ENCODE results near the gene XRCC3. TPM values are rescaled to one million over a fixed set of nuclear protein-coding genes. Genes with fewer than 3 reads are reported as not detected.

XRCC3 gene
- total RNA-seq, 1 experiment from 2014 or later, result 36.8 TPM

- ATAC-seq (peak; percentile 4; the same call in 1 of the 2 replicates), DNase-seq (ENCODE audit: low read depth, low spot score) (no peak)
- peaks cover 38% of the 10 kb centered on the region for H3K4me1 ChIP-seq (ENCODE audit: control insufficient read depth, insufficient read depth, low read length)
- H3K27me3 ChIP-seq (ENCODE audit: control insufficient read depth, insufficient read depth, low read length), result no peaks in the 10 kb centered on the region
- no peaks in the 10 kb centered on the region for H3K36me3 ChIP-seq (ENCODE audit: control insufficient read depth, insufficient read depth, low read length)
- H3K9me3 ChIP-seq (ENCODE audit: control insufficient read depth, insufficient read depth, low read depth, low read length), result no peaks in the 10 kb centered on the region
- ChIA-PET POLR2A (no interaction called here), CTCF (no interaction called here)
- in situ Hi-C loops (cut with HindIII; ENCODE audit: low pct_unique_long_range_greater_than_20kb, low sequenced_read_pairs), result no loop called here
- TF ChIP-seq POLR2AphosphoS5 (IDR thresholded peaks at IDR 0.05; ENCODE audit: low read depth, low read length), result no peak
- TF ChIP-seq SIN3A (IDR thresholded peaks at IDR 0.05; ENCODE audit: borderline replicate concordance, insufficient read depth, low read depth, low read length), result no peak
- no peak for TF ChIP-seq REST (IDR thresholded peaks at IDR 0.05; ENCODE audit: insufficient read depth in 1 of 2, low read depth in 2 of 2, low read length in 1 of 2)
- TF ChIP-seq, protein P1, sequence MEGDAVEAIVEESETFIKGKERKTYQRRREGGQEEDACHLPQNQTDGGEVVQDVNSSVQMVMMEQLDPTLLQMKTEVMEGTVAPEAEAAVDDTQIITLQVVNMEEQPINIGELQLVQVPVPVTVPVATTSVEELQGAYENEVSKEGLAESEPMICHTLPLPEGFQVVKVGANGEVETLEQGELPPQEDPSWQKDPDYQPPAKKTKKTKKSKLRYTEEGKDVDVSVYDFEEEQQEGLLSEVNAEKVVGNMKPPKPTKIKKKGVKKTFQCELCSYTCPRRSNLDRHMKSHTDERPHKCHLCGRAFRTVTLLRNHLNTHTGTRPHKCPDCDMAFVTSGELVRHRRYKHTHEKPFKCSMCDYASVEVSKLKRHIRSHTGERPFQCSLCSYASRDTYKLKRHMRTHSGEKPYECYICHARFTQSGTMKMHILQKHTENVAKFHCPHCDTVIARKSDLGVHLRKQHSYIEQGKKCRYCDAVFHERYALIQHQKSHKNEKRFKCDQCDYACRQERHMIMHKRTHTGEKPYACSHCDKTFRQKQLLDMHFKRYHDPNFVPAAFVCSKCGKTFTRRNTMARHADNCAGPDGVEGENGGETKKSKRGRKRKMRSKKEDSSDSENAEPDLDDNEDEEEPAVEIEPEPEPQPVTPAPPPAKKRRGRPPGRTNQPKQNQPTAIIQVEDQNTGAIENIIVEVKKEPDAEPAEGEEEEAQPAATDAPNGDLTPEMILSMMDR (IDR thresholded peaks at IDR 0.05), result no peak
- TF ChIP-seq TCF7L2 (IDR thresholded peaks at IDR 0.05; ENCODE audit: low read depth, low read length), result no peak
- intact Hi-C loops (cut with micrococcal nuclease; ENCODE audit: unreplicated experiment), result no loop called here
- BruUV-seq (replicated peaks), result no TSS peak
- H3K27ac ChIP-seq (ENCODE audit: low read length), result no peak overlapping the region
- H3K4me3 ChIP-seq (ENCODE audit: low read depth in 2 of 2, low read length in 2 of 2), result no peak overlapping the region
Measured at GRCh38 chr14:103699901-103700752, 15.1 kb downstream of the XRCC3 start.

DNA sequence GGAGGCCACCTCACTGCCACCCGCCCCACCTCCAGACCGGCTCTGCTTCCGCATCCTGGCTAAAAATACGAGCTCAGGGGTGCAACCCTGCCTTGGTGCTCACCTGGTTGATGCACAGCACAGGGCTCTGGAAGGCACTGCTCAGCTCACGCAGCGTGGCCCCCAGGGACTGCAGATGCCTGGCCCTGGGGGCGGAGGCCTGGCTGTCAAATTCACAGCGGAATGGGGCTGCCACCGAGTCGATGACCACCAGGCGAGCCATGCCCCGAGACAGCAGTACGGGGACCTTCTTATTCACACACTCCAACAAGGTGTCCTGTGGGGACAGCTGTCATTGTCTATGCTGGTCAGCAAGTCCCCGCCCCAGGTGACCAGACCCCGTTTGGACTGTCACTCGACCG, 16.0 kb downstream of the XRCC3 start:
- no TSS peak for BruUV-seq (replicated peaks)

More for the DNA sequence above, 16.0 kb downstream of the XRCC3 start:
- peaks cover 38% of the 10 kb centered on the region for H3K4me1 ChIP-seq (ENCODE audit: control insufficient read depth, insufficient read depth, low read length)
- H3K27me3 ChIP-seq (ENCODE audit: control insufficient read depth, insufficient read depth, low read length), result no peaks in the 10 kb centered on the region
- ATAC-seq (no peak), DNase-seq (ENCODE audit: low read depth, low spot score) (no peak)
- no peak overlapping the region for H3K27ac ChIP-seq (ENCODE audit: low read length)
- H3K4me3 ChIP-seq (ENCODE audit: low read depth in 2 of 2, low read length in 2 of 2), result no peak overlapping the region
- in situ Hi-C loops (cut with HindIII; ENCODE audit: low pct_unique_long_range_greater_than_20kb, low sequenced_read_pairs), result no loop called here
- H3K36me3 ChIP-seq (ENCODE audit: control insufficient read depth, insufficient read depth, low read length), result peaks cover 2% of the 10 kb centered on the region; the same call in 1 of the 2 replicates
- CTCF ChIA-PET, result interaction anchor here (0.5 kb wide), 1 partner anchor 630 kb away, joined by 6 read pairs; no protein-coding TSS in a partner anchor
- POLR2A ChIA-PET, result interaction anchor here (0.6 kb wide), 1 partner anchor 124 kb away, joined by 8 read pairs; no protein-coding TSS in a partner anchor
- no peaks in the 10 kb centered on the region for H3K9me3 ChIP-seq (ENCODE audit: control insufficient read depth, insufficient read depth, low read depth, low read length)
- TF ChIP-seq POLR2AphosphoS5 (IDR thresholded peaks at IDR 0.05; ENCODE audit: low read depth, low read length) (no peak), TCF7L2 (IDR thresholded peaks at IDR 0.05; ENCODE audit: low read depth, low read length) (no peak), REST (IDR thresholded peaks at IDR 0.05; ENCODE audit: insufficient read depth in 1 of 2, low read depth in 2 of 2, low read length in 1 of 2) (no peak), SIN3A (IDR thresholded peaks at IDR 0.05; ENCODE audit: borderline replicate concordance, insufficient read depth, low read depth, low read length) (no peak)
- TF ChIP-seq, protein P1 (IDR thresholded peaks at IDR 0.05), result no peak
- intact Hi-C loops (cut with micrococcal nuclease; ENCODE audit: unreplicated experiment), result no loop called here

Data from Panc1 (cell line).